MM.1S (cell line): ENCODE results near the gene NGEF.

Source experiments
- DNase-seq: peaks from one replicate; pipeline ENCODE4 v3.0.0-alpha.2; 2015
- H2AFZ ChIP-seq: fragments of 300-600 bp; sonication (generic); 2 replicates; pipeline ENCODE4 v1.6.0; 2016; ENCODE audit warnings: antibody characterized with exemption, low read length
- H3F3A ChIP-seq: fragments of 300-600 bp; sonication (generic); 2 replicates; pipeline ENCODE4 v1.6.1; 2016; ENCODE audit warnings: mild to moderate bottlenecking, antibody characterized with exemption, low read length, moderate library complexity, mixed read lengths; ENCODE audit not compliant: insufficient read depth
- H3K27ac ChIP-seq: fragments of 300-600 bp; sonication (generic); 2 replicates; pipeline ENCODE4 v1.5.1; 2016; ENCODE audit warnings: mild to moderate bottlenecking, low read length
- H3K27me3 ChIP-seq: fragments of 300-600 bp; sonication (generic); replicated peaks from 2 replicates; pipeline ENCODE4 v1.6.0; 2016; ENCODE audit warnings: low read length; ENCODE audit not compliant: insufficient read depth
- H3K36me3 ChIP-seq: fragments of 300-600 bp; sonication (generic); replicated peaks from 2 replicates; pipeline ENCODE4 v1.6.1; 2016; ENCODE audit warnings: mild to moderate bottlenecking, low read length, mixed read lengths; ENCODE audit not compliant: insufficient read depth
- H3K4me1 ChIP-seq: fragments of 300-600 bp; sonication (generic); 2 replicates; pipeline ENCODE4 v1.6.1; 2016; ENCODE audit warnings: low read length, mixed read lengths
- H3K4me2 ChIP-seq: fragments of 300-600 bp; sonication (generic); 2 replicates; pipeline ENCODE4 v1.6.0; 2016; ENCODE audit warnings: low read depth, low read length
- H3K4me3 ChIP-seq: fragments of 300-600 bp; sonication (generic); 2 replicates; pipeline ENCODE4 v1.5.1; 2016; ENCODE audit warnings: low read length, mixed read lengths
- H3K79me2 ChIP-seq: fragments of 300-600 bp; sonication (generic); 2 replicates; pipeline ENCODE4 v1.6.1; 2016; ENCODE audit warnings: mixed run types, low read length, mixed read lengths
- H3K9ac ChIP-seq: fragments of 300-600 bp; sonication (generic); 2 replicates; pipeline ENCODE4 v1.6.1; 2016; ENCODE audit warnings: low read length, mixed read lengths
- H3K9me2 ChIP-seq: fragments of 300-600 bp; sonication (generic); replicated peaks from 2 replicates; pipeline ENCODE4 v1.6.1; 2016; ENCODE audit warnings: mild to moderate bottlenecking, low read length, mixed read lengths; ENCODE audit not compliant: insufficient read depth
- H3K9me3 ChIP-seq: fragments of 300-600 bp; sonication (generic); replicated peaks from 2 replicates; pipeline ENCODE4 v1.6.1; 2016; ENCODE audit warnings: mild to moderate bottlenecking, low read length, mixed read lengths; ENCODE audit not compliant: insufficient read depth
- H4K20me1 ChIP-seq: fragments of 300-600 bp; sonication (generic); 2 replicates; pipeline ENCODE4 v1.6.1; 2016; ENCODE audit warnings: mild to moderate bottlenecking, low read length, moderate library complexity, mixed read lengths; ENCODE audit not compliant: insufficient read depth
- CTCF ChIP-seq: fragments of 300-600 bp; sonication (generic); IDR thresholded peaks from 2 replicates; pipeline ENCODE4 v1.5.1; 2016; ENCODE audit warnings: antibody characterized with exemption, low read length, mixed read lengths
- EZH2 ChIP-seq: fragments of 300-600 bp; sonication (generic); optimal IDR thresholded peaks from 2 replicates; pipeline ENCODE3; 2017; ENCODE audit warnings: low read depth, mild to moderate bottlenecking, antibody characterized with exemption, low read length, mixed read lengths
- EZH2phosphoT487 ChIP-seq: fragments of 300-600 bp; sonication (generic); IDR thresholded peaks from 2 replicates; pipeline ENCODE4 v1.6.1; 2018; ENCODE audit warnings: antibody characterized with exemption, low read length

NGEF gene

GRCh38 chr2:232942831-232943230 lies 70.2 kb downstream of the NGEF start:
- TF ChIP-seq EZH2 (no peak), EZH2phosphoT487 (no peak), CTCF (no peak)
- H3K4me2 ChIP-seq = no peak overlapping the region
- H2AFZ ChIP-seq = no peak overlapping the region

GRCh38 chr2:232941912-232942594 lies 71.0 kb downstream of the NGEF start:
- DNase-seq = no peak
- H3K4me2 ChIP-seq = no peak overlapping the region
- no peaks in the 10 kb centered on the region for H4K20me1 ChIP-seq
- no peak overlapping the region for H3K27ac ChIP-seq
- H3K36me3 ChIP-seq = no peaks in the 10 kb centered on the region
- no peaks in the 10 kb centered on the region for H3K79me2 ChIP-seq
- H2AFZ ChIP-seq = no peak overlapping the region
- no peaks in the 10 kb centered on the region for H3F3A ChIP-seq
- no peak overlapping the region for H3K4me3 ChIP-seq
- no peaks in the 10 kb centered on the region for H3K9me2 ChIP-seq
- no peak overlapping the region for H3K9ac ChIP-seq
- no peaks in the 10 kb centered on the region for H3K9me3 ChIP-seq
- H3K27me3 ChIP-seq = no peaks in the 10 kb centered on the region
- TF ChIP-seq EZH2 = no peak
- no peak for TF ChIP-seq EZH2phosphoT487
- no peak for TF ChIP-seq CTCF
- H3K4me1 ChIP-seq = no peaks in the 10 kb centered on the region

More at GRCh38 chr2:232942831-232943230, 70.2 kb downstream of the NGEF start:
- H3K4me1 ChIP-seq = no peaks in the 10 kb centered on the region
- H3K79me2 ChIP-seq = no peaks in the 10 kb centered on the region
- H3K9ac ChIP-seq = no peak overlapping the region
- no peaks in the 10 kb centered on the region for H3F3A ChIP-seq
- H3K9me2 ChIP-seq = no peaks in the 10 kb centered on the region
- H3K9me3 ChIP-seq = no peaks in the 10 kb centered on the region
- DNase-seq = no peak
- no peaks in the 10 kb centered on the region for H3K27me3 ChIP-seq
- no peak overlapping the region for H3K4me3 ChIP-seq
- no peak overlapping the region for H3K27ac ChIP-seq
- no peaks in the 10 kb centered on the region for H4K20me1 ChIP-seq
- no peaks in the 10 kb centered on the region for H3K36me3 ChIP-seq

- H4K20me1 ChIP-seq = no peaks in the 10 kb centered on the region
- no peaks in the 10 kb centered on the region for H3K36me3 ChIP-seq
- no peaks in the 10 kb centered on the region for H3K79me2 ChIP-seq
- DNase-seq = no peak
- H3K4me1 ChIP-seq = no peaks in the 10 kb centered on the region
- no peak overlapping the region for H3K4me2 ChIP-seq
- no peaks in the 10 kb centered on the region for H3K27me3 ChIP-seq
- H3K27ac ChIP-seq = no peak overlapping the region
- no peak overlapping the region for H3K4me3 ChIP-seq
- H3F3A ChIP-seq = no peaks in the 10 kb centered on the region
- no peaks in the 10 kb centered on the region for H3K9me2 ChIP-seq
- no peaks in the 10 kb centered on the region for H3K9me3 ChIP-seq
- no peak overlapping the region for H2AFZ ChIP-seq
- H3K9ac ChIP-seq = no peak overlapping the region
- no peak for TF ChIP-seq EZH2phosphoT487
- no peak for TF ChIP-seq EZH2
- no peak for TF ChIP-seq CTCF
Observed at GRCh38 chr2:232941400-232941799, 71.7 kb downstream of the NGEF start.
